GM19324 (cell line): ENCODE results near the gene DPPA5.
"Not testable (repeated sequence)": the region's sequence is repeated elsewhere in the genome, so short reads cannot be mapped to it uniquely, and the experiment has no call there.

Source experiments
- ATAC-seq: cut with Tn5 transposase; IDR thresholded peaks from one replicate; pipeline ENCODE4 v1.9.1; 2021; ENCODE audit warnings: mild to moderate bottlenecking, moderate library complexity; ENCODE audit not compliant: unreplicated experiment, low FRiP score

Gene DPPA5

GRCh38 chr6:73308712-73309534 lies 45.2 kb downstream of the DPPA5 start:
- ATAC-seq: no peak

GRCh38 chr6:73303773-73304172 lies 50.3 kb downstream of the DPPA5 start:
- ATAC-seq: not testable (repeated sequence)
